ENCODE results near the gene LTBP3. TPM values are rescaled to one million over a fixed set of nuclear protein-coding genes. Genes with fewer than 3 reads are reported as not detected.

The LTBP3 gene
- total and polyA plus RNA-seq, 7 donors: 12.7 to 82.3 (median 27.9) TPM

GRCh38 chr11:65538915-65539743 is 19.0 kb downstream of the LTBP3 start:
- no peak for TF ChIP-seq CTCF (IDR thresholded peaks at IDR 0.05)
- intact Hi-C loops (cut with DNase I): no loop called here
- ATAC-seq: no peak
- H3K4me3 ChIP-seq: peak overlapping the region; percentile 65
- H3K9me3 ChIP-seq: no peaks in the 10 kb centered on the region
- peaks cover 16% of the 10 kb centered on the region for H3K4me1 ChIP-seq
- H3K27me3 ChIP-seq (ENCODE audit: insufficient read depth in 3 of 3, low read length in 2 of 3): no peaks in the 10 kb centered on the region
- WGBS, 3 donors: 84 to 88% (median 85%) methylated on average over 92 of the region's 92 CpGs
- peak in 1 of 2 donors; percentile 22 for DNase-seq
- H3K36me3 ChIP-seq (ENCODE audit: insufficient read depth in 1 of 2, low read depth in 1 of 2): peaks cover 0 to 66% of the 10 kb centered on the region in 2 donors
- peak overlapping the region; percentile 84 for H3K27ac ChIP-seq

GRCh38 chr11:65538232-65538914 is 19.8 kb downstream of the LTBP3 start:
- Histone ChIP-seq H3K9me3 (no peaks in the 10 kb centered on the region), H3K27ac (no peak overlapping the region), H3K36me3 (ENCODE audit: insufficient read depth in 1 of 2, low read depth in 1 of 2) (peaks cover 0 to 69% of the 10 kb centered on the region in 2 donors), H3K27me3 (ENCODE audit: insufficient read depth in 3 of 3, low read length in 2 of 3) (no peaks in the 10 kb centered on the region), H3K4me1 (peaks cover 16% of the 10 kb centered on the region), H3K4me3 (no peak overlapping the region)
- DNase-seq: peak in 1 of 2 donors; percentile 21
- TF ChIP-seq CTCF (IDR thresholded peaks at IDR 0.05): no peak
- 84 to 87% (median 85%) methylated on average over 42 to 43 of the region's 43 CpGs for WGBS, 3 donors
- intact Hi-C loops (cut with DNase I): no loop called here
- no peak for ATAC-seq

GRCh38 chr11:65537620-65538231 is 20.4 kb downstream of the LTBP3 start:
- 68 to 78% (median 72%) methylated on average over 18 of the region's 18 CpGs for WGBS, 3 donors
- Histone ChIP-seq H3K27me3 (ENCODE audit: insufficient read depth in 3 of 3, low read length in 2 of 3) (no peaks in the 10 kb centered on the region), H3K4me3 (no peak overlapping the region), H3K36me3 (ENCODE audit: insufficient read depth in 1 of 2, low read depth in 1 of 2) (peaks cover 0 to 70% of the 10 kb centered on the region in 2 donors), H3K4me1 (peaks cover 16% of the 10 kb centered on the region), H3K9me3 (no peaks in the 10 kb centered on the region), H3K27ac (no peak overlapping the region)
- no peak for DNase-seq
- TF ChIP-seq CTCF (IDR thresholded peaks at IDR 0.05): no peak
- intact Hi-C loops (cut with DNase I): no loop called here
- ATAC-seq: no peak

- intact Hi-C loops (cut with DNase I): no loop called here
- no peak for ATAC-seq
- DNase-seq: no peak
- Histone ChIP-seq H3K4me3 (no peak overlapping the region), H3K27ac (no peak overlapping the region), H3K27me3 (ENCODE audit: insufficient read depth in 3 of 3, low read length in 2 of 3) (no peaks in the 10 kb centered on the region), H3K9me3 (no peaks in the 10 kb centered on the region), H3K4me1 (peaks cover 16% of the 10 kb centered on the region), H3K36me3 (ENCODE audit: insufficient read depth in 1 of 2, low read depth in 1 of 2) (peaks cover 0 to 72% of the 10 kb centered on the region in 2 donors)
- 64 to 83% (median 81%) methylated on average over 2 of the region's 2 CpGs for WGBS, 3 donors
- no peak for TF ChIP-seq CTCF (IDR thresholded peaks at IDR 0.05)
Measured at GRCh38 chr11:65537296-65537597, 20.9 kb downstream of the LTBP3 start.
